GM19035 (cell line): ENCODE measurements around the gene OGFOD2.

Experiments
- ATAC-seq: cut with Tn5 transposase; IDR thresholded peaks from one replicate; pipeline ENCODE4 v1.9.1; 2021; ENCODE audit not compliant: unreplicated experiment

Gene OGFOD2

DNA sequence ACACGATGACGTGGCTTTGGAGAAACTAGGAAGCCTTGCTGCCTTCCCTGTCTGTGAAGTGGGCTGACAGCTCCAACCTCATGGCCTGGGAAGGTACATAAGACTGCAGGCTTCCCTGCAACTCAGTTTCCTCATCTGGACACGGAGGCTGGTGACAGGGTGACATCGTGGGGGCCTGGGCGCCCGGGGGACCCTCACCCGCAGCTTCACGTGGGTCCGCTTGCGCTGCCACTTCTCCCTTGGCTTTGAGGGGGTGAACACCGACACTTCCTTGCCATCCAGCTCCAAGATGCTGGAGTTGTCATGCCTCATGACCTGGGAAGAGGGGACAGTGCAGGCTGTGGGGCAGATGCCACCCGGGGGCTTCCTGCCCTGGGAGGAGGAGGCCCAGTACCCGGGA lies 13.0 kb downstream of the OGFOD2 start:
- ATAC-seq = no peak

- no peak for ATAC-seq
Observed at GRCh38 chr12:122988612-122989212, 13.7 kb downstream of the OGFOD2 start.

DNA sequence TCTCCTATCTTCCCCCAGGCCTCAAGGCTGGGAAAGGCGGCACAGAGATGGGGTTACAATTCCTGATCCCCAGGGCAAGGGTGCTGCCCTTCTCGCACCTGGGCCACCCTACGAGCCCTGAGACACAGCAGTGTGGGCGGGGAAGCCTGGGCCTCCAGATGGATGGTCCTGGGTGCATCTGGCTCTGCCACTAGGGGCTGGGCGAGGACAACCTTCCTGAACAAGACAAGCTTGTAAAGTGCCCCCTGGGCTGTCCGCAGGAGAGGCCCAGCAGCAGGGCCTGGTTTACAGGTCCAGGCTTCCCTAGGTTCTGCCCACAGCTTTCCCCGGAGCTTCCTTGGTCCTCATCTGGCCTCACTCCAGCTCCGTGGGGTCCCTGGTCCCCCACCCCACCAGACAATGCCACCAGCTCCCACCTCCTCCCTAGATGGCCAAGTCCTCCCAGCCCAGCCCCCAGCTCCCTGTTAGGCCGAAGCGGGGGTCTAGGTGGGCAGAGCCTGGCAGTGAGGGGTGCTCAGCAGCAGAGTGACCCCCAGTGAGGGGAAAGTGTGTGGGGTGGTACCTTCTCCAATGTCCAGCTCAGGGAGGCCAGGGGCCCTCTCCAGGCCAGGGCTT lies 14.3 kb downstream of the OGFOD2 start:
- ATAC-seq = no peak

DNA sequence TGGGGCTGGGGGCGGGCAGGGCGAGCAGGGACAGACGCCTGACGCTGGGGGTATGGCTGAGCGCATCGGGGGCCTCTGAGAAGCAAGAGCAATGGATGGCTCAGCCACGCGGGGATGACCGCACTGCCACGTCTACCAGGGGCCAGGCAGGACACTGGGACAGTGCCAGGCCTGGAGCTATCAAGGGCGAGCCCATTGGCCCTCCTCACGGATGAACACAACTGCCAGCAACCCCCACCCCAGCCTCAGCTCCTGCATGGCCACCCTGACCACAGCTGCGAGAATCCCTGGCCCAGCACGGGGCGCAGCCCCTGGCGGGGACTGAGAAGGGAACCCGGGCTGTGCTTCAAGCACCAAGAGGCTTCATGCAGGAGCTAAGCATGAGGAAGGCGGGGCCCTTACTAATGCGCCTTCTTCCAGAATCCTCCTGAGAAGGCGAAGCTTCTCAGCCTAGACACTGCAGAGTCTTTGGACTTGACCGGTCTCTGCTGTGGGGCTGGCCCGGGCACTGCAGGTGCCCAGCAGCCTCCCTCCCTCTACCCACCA lies 14.9 kb downstream of the OGFOD2 start:
- no peak for ATAC-seq

GRCh38 chr12:122990561-122990960 lies 15.5 kb downstream of the OGFOD2 start:
- no peak for ATAC-seq

GRCh38 chr12:122990961-122991622 lies 16.0 kb downstream of the OGFOD2 start:
- ATAC-seq = no peak

DNA sequence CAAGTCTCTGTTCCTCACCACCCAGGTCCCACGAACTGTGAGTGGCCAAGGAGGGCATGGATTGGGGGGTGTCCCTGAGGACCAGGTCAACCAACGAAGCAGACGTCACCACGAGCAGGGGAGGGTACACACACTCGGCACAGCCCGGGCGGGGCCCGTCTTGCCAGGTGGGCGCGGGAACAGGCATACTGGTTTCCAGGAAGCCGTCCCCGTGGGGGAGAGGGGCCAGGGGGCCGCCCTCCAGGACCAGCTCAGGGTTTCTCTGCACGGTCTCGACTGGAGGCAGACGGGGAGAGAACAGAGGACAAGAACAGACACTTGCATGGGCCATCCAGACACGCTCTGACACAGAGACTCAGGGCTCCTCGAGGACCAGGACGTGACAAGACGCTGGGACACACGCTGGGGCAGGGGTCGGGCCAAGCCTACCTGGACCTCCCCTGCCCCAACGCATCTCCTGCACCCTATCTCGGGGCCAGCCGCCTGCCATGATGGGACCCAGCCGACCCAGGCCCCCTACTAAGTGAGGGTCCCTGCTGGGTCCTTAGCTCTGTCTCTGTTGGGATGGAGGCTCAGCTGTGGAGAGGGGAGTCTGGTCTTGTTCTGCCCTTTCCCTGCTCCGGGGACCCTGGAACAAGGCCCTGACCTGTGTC lies 16.7 kb downstream of the OGFOD2 start:
- no peak for ATAC-seq

GRCh38 chr12:122992386-122992785 lies 17.3 kb downstream of the OGFOD2 start:
- ATAC-seq = no peak

DNA sequence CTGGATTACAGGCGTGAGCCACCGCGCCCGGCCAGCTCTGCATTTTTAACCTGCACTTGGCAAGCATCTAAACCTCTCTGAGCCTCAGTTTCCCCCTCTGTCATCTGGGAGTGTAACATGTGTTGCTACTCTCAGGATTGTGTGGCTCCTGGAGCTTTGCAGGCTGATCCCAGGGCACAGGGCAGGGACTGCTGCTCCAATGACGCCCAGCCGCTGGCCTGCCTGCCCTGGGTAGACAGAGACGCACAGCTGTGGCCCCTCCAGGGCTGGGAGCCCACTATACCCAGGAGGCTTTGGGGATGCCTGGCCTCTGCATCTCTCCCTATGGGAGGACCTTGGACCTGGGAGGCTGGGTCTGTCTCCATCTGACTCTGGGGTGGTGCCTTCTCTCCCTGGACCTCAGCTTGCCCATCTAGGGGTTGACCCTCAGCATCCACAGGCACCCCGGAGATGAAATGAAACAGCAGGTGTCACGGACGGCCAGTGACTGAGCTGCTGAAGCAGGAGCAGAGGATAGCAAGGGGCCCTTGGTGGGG lies 19.2 kb downstream of the OGFOD2 start:
- ATAC-seq = no peak

DNA sequence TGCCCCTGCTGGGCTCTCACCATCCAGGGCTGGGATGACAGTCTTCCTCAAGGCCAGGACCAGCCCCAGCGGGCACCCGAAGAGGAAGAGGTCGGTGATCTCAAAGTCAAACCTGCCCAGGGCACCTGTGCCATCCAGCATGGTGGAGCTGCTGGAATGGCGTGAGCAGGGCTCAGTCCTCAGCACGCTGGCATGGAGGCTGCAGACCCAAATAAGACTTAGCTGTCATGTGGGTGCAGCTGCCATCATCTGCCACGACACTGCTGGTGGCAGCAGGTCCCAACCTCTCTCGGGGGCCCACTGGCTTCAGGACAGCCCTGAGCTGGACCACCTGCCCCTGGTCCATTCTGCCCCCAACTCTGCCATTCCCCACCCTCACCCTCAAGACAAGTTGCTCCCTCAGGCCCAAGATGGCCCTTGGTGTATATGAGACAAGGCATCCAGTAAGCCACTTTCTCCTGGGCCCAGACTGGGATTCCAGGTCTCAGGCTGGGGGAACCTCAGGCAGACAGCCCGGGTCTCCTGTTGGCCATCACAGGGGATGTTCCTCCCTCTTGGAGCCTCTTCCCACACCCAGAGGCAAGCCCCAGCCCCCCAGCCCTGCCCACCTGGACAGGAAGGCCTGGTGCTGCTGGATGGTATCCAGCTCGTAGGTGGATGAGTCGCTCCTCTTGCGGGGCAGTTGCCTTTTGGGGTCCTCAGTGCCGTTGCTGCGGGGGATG lies 19.9 kb downstream of the OGFOD2 start:
- no peak for ATAC-seq

DNA sequence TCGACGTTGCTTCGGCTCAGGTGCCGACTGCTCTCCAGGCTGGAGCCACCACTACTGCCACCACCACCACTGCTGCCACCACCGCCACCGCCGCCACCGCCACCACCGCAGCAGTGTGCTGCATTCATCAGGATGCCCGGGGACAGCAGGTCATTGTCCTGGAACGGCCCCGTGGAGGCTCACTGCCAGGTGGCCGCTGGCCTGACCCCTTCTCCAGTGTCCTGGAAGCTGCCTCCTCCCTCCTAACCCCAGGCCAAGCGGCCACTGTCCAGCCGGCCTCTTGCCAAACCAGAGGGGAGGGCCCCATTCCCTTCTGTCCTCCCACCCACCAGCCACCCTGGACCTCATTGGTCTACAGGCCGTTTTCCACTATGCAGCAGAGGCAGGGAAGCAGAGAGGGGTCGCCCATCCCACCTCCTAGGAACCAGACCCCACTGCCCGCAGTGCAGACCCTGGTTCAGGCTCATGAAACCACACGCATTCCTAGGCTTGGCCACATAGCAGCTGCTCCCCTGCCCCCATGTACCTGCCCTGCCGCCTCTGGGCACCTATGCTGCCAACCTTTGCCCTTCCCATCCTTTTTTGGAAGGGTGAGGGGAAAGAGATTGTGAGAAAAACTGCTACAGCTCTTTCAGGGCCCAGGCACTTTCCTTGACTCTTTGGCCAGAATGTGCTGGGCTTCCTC lies 20.6 kb downstream of the OGFOD2 start:
- no peak for ATAC-seq

DNA sequence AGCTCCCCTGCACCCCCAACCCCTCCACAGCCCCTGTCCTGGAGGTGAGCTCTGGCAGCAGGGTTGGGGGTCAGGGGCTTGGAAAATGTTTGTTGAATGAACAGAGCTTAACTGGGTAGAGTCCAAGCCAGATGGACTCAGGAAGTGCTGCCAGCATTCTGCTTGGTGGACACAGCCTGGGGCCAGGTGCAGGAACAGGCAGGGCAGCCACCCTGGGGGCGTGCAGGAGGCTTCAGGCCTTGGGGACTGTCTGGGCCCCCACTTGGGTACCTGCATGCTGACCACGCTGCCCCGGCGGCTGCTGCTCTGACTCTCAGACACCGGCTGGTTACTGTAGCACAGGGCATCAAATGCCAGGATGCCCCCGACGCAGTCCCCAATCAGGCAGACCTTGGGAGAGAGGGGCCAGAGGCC lies 21.2 kb downstream of the OGFOD2 start:
- no peak for ATAC-seq

DNA sequence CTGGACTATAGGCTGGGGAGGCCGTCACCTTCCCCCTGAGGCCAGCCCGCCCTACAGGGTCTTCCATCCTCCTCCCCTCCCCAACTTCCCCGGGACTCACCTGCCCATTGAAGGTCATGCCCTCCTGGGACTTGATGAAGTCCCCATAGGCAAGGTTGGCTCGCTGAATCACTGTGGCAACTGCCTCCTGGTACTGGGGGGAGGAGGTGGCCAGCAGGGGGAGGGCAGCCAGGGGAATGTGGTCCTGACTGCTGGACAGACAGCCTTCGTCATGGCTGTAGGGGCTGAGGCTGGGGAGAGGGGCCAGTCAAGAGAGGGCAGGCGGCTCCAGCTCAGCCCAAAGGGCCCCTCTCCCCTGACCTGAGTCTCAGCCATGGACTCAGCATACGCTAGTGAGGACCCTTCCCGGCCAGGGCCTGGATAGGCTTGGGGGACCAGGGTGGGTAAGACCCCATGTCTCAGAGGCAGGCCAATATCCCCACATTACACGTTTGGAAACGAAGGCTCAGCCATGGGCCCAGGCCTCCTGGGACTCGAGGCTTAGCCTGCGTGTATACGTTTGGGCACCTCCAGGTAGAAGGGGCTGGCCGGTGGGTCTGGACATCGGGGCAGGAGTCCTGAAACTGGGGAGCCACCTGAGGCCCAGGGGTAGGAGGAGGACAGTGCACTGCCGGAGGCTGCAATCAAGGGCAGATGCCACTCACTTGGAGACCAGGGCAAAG lies 21.7 kb downstream of the OGFOD2 start:
- no peak for ATAC-seq

GRCh38 chr12:122997343-122998250 lies 22.6 kb downstream of the OGFOD2 start:
- ATAC-seq = no peak

DNA sequence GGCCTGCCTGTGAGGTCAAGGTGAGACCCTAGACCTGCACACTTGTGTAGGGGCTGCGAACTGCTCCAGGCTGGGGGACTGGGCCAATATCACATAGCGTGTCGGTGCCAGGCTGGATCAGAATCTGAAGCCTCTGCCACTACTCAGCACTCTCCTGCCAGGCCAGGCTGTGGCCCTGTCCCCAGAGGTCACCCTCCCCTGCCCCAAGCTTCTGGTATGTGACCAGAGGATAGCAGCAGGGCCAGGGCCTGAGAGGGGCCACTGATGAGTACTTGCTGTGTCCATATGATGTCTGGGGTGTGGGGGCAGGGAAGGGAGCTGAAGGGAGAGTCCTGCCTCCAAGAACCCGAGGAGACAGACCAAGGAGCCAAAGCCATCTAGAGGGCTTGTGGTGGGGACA lies 23.3 kb downstream of the OGFOD2 start:
- no peak for ATAC-seq

DNA sequence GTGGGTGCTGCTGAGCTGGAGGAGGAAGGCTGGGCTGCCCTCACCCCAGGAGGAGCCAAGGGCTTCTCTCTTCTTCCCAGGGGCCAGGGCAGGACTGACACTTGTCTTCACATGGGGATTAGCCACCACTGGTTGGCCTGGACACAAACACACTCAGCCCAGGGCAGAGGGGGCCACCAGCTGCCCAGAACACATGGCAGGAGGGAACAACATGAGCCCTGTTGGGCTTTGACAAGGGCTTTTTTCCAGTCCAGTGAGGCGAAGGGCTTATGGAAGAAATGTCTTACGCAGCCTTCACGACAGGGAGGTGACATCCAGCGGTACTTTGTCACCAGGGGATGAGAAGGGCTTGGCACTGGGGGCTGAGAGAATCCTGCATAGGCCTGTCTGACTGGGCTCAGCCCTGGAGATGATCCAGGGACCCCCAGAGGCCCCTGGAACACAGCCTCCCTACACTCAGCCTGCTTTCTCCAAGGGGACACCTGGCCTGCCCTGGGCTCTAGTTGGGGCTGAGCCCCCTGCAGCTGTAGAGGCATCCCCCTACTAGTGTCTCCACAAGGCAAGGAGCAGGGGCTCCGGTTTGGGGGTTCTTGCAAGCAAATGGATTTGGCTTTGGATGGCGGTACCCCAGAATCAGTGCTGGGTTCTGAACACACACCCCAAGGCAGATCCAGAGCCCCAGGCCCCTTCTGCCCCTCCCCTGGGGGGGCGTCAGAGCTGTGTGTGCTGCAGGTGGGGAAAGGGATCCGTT lies 24.3 kb downstream of the OGFOD2 start:
- ATAC-seq = no peak

DNA sequence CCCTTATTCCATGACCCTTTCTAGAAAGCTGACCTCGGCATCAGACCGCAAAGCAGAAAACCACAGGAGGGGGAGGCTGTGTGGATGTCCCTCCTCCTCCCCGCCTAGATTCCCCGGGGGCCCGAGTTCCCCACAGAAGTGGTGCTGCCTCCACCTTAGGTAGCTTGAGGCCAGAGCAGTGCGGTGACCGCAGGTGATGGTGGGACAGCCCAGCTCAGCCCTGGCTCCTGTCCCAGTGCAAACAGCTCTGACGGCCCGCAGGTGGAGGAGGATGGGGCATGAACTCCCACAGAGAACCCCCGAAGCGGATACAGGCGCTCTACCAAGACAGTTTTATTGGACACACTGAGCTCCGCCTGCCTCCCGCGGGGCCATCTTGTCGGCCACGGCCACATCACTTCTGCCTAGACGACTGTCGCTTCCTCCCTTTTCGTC lies 25.0 kb downstream of the OGFOD2 start:
- no peak for ATAC-seq

- no peak for ATAC-seq
Observed at GRCh38 chr12:123000578-123000977, 25.5 kb downstream of the OGFOD2 start.
